Stimulated activated CD4-positive, alpha-beta T cell treated with anti-CD3 and anti-CD28 coated beads, Interleukin-1b, Interleukin-23, amount 100 ng/mL, for 1 hour (primary cell): ENCODE measurements around the gene ANO4.

Experiments
- DNase-seq, 2 donors: peaks; one replicate each; pipeline ENCODE4 v3.0.0-alpha.2; 2020; ENCODE audit warnings: low read depth in 2 of 2

Gene ANO4

DNA sequence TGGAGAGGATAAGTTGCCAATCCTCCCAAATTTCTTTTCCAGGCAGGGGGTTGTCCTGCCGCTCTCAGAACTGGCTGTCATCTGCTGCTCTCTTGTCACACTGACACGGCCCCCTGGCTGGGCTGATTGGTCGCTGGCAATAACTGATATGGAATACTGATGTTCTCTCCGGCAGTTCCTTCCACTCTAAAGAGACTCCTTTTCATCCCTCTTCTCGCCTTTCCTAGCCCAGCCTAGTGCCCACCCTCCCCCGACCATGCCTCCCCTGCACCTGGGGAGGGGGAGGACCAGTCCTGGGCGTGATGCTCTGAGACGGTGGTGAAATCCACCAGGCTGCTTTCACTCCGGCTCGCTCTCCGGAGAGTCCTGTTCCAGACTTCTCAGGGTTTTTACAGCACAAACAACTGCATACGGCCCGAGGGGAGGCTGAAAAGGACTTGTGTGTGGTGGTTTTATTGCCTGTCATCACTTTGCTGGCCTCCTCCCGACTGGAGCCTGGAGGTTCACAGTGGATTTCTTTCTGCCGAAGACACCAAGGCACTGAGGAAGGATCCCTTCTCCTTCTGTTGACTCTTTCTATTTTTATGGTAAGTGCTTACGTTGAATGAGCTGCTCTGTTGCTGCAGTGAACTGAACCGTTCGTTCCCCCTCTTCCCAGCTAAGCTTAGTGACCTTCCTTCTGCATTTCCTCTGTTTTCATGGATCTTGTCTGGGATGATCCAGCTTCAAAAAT, at the start of gene ANO4:
Gene ANO4 (plus strand): TSS at position 336 of the 733 bp plus-strand sequence. CDS start 107,010 bp downstream, outside the sequence.
- no peak for DNase-seq

- no peak for DNase-seq
These were observed 49.1 kb upstream of the ANO4 start for GRCh38 chr12:100745378-100746071.

GRCh38 chr12:100752841-100753240, 41.7 kb upstream of the ANO4 start:
- DNase-seq = no peak

DNA sequence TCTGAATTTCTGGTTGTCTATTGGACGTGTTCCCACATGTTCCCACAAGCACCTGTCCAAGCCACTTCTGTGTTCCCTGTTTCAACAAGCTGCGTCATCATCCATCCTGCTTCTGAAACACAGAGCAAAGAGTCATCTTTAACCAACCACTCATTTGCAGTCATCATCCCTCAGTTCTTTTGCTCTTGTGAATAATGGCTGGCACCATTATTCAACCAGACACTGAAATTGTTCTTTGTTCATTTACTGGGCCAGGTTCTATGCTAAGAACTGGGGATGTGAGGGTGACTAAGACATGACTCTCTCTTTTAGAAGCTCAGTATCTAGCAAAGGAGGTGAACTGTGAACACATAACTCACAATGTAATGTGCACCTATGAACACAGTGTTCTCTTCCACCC, 40.7 kb upstream of the ANO4 start:
- DNase-seq = no peak

GRCh38 chr12:100755186-100755585, 39.4 kb upstream of the ANO4 start:
- DNase-seq = no peak

GRCh38 chr12:100758083-100758482, 36.5 kb upstream of the ANO4 start:
- DNase-seq = no peak

DNA sequence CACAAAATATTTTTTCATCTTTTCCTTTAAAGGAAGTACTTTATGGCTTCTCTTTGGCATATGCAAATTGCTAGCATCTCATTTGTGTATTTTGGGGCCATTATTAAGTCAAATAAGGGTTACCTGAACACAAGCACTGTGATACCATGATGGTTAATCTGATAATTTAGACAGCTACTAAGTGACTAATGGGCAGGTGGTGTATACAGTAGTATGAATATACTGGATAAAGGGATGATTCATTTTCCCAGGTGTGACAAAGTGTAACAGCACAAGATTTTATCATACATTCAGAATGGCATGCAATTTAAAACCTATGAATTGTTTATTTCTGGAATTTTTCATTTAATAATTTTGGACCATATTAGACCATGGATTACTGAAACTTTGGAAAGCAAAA, 27.2 kb upstream of the ANO4 start:
- no peak for DNase-seq

GRCh38 chr12:100767950-100768349, 26.6 kb upstream of the ANO4 start:
- DNase-seq = no peak

DNA sequence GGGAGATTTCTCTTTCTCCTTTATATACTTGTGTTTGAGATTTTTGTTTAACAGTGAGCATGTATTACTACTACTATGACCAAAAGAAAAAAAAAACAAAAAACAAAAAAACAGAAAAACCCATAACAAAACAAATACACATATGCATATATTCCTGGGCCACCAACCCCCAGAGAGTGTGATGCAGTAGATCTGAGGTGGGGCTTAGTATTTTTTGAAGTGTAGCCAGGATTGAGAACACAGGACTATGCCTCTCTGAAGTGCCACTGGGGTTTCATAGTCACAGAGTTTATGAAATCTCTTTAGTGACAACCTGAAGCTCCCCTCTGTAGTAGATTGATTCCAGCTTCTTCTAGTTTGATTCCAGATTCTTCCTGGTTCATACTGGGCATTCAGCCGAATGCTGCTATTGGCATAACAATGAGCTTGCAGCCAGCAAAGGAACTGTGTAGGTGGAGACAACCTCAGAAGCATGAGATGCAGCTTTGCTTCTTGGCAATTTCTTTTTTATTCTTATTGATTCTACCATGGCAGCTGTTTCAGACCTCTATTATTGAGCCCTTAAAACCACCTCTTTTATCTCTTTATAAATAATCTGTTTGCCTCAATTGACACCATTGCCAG, 15.5 kb upstream of the ANO4 start:
- DNase-seq = no peak

DNA sequence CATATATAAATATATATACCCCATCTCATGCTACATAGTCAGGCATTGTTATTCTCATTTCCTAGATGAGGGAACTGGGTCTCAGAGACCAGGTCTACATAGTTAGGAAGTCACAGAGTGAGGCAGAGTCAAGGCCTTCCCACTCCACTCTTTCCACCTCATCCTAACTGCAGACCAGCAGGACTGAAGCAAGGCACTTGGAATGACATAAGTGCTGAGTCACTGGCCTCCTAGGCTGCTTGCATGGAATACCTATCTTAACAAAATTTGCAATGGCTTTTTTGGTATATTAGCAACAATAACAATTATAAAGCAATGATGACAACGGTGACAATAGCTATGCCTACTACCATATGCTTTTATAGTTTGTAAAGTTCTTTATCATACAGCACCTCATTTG, 5.4 kb upstream of the ANO4 start:
- DNase-seq = no peak

DNA sequence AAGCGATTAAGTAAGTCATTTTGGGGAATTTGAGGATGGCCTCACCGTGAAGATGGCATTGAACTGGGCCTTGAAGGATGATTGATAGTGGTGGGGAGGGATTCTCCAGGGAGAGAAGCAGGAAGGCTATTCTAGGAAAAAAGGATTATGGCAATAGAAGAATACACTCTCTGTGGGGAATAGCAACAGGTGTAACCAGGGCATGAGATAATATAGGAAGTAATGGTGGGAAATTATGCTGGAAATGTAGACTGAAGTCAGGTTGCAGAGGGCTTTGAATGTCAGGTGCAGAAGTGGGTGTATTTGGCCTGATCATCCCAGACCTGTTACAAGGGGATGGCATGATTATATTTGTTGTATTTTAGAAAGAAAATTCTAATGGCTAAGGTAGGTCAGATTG, 4.6 kb upstream of the ANO4 start:
- DNase-seq = no peak

DNA sequence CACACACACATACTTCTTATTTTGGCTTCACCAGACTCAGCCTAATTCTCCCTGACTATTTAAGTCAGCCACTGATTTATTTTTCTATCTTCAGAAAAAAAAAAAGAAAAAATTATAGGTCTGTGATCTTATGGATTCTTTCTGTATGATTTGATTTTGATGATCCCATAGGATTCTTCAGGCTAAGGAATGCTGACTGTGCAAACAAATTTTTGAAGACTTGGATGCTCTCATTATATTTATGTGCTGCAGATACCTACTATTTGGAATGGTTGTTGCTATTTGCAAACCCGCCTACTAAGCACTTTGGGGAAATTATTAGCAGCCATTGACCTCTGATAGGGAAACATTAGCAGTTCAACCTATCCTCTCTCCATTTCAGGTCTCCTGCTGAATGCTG, 4.0 kb upstream of the ANO4 start:
- no peak for DNase-seq

- no peak for DNase-seq
These were observed 1.4 kb upstream of the ANO4 start for GRCh38 chr12:100793182-100793581.

- no peak for DNase-seq
These were observed 711 bp downstream of the ANO4 start for GRCh38 chr12:100795174-100795799.

- DNase-seq = no peak
These were observed 1.2 kb downstream of the ANO4 start for GRCh38 chr12:100795800-100796179.

- DNase-seq = no peak
These were observed 2.0 kb downstream of the ANO4 start for GRCh38 chr12:100796621-100797020.

- no peak for DNase-seq
These were observed 2.7 kb downstream of the ANO4 start for GRCh38 chr12:100797246-100797645.

- no peak for DNase-seq
These were observed 3.2 kb downstream of the ANO4 start for GRCh38 chr12:100797786-100798185.

- DNase-seq = no peak
These were observed 3.9 kb downstream of the ANO4 start for GRCh38 chr12:100798286-100799160.

DNA sequence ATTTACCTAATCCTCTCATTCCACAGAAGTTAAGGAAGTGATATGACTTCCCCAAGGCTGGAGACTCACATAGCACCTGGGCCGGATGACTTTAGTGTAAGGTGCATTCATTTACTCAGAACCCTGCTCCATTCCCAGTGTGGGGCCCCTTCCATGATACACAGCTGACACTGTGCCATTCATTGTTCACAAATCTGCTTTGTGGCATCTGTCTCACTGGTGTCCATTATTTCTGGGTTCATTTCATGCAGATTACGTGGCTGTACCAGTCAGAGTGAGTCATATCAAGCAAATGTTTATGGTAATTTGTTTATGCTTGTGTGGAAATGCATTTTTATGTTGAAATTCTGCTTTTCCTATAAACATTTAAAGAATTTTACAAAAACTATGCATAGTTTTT, 5.2 kb downstream of the ANO4 start:
- DNase-seq = no peak

GRCh38 chr12:100800723-100801122, 6.1 kb downstream of the ANO4 start:
- no peak for DNase-seq

DNA sequence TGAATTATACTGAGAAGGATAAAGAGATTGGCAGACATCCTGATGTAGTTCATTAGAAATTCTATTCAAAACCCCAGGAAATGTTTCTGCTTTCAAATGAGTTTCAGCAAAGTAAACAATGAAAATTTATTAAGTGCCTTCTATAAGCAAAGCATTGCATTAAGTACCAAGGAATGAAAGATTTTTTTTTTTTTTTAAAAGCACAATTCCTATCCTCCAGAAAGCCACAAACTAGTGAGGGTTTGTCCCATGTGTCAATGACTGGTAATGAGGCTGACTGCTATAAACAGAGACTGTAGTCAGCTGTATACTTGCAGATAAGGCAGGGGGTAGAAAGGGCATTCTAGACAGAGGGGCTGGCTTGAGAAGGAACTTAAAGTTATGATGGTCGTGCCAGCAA, 6.7 kb downstream of the ANO4 start:
- DNase-seq = no peak
